Esophagus muscularis mucosa (tissue), 4 donors: ENCODE measurements around the gene NBPF20.
"Not testable (repeated sequence)": the region's sequence is repeated elsewhere in the genome, so short reads cannot be mapped to it uniquely, and the experiment has no call there.

Experiments used
- CTCF ChIP-seq, 3 experiments: fragments of 200-600 bp in 2 of 3; fragments of 450-650 bp in 1 of 3; sonication (generic) in 2 of 3; IDR thresholded peaks; one replicate each; pipeline ENCODE4 v1.5.1; 2017 to 2019; ENCODE audit warnings: antibody characterized with exemption in 3 of 3, mild to moderate bottlenecking in 2 of 3, moderate library complexity in 1 of 3
- EP300 ChIP-seq: sonication (generic); formaldehyde crosslinking; IDR thresholded peaks from one replicate; pipeline ENCODE4 v1.6.1; 2017; ENCODE audit warnings: antibody characterized with exemption
- POLR2A ChIP-seq: fragments of 450-650 bp; IDR thresholded peaks from one replicate; pipeline ENCODE4 v1.6.1; 2017; ENCODE audit warnings: antibody characterized with exemption, moderate library complexity, mild to moderate bottlenecking, low read depth

- TF ChIP-seq CTCF (IDR thresholded peaks at IDR 0.05); POLR2A; EP300: not testable (repeated sequence)
Measured at GRCh38 chr1:145464708-145465336, 39.4 kb upstream of the NBPF20 start.
